ENCODE measurements around the gene ATP6V1G1. TPM values are rescaled to one million over a fixed set of nuclear protein-coding genes. Genes with fewer than 3 reads are reported as not detected.
A peak's percentile ranks its signal among the peaks of the same experiment; 100 is the strongest.

ATP6V1G1 gene
- total RNA-seq, 4 donors from 2014 or later, result 152 to 214 (median 185) TPM

DNA sequence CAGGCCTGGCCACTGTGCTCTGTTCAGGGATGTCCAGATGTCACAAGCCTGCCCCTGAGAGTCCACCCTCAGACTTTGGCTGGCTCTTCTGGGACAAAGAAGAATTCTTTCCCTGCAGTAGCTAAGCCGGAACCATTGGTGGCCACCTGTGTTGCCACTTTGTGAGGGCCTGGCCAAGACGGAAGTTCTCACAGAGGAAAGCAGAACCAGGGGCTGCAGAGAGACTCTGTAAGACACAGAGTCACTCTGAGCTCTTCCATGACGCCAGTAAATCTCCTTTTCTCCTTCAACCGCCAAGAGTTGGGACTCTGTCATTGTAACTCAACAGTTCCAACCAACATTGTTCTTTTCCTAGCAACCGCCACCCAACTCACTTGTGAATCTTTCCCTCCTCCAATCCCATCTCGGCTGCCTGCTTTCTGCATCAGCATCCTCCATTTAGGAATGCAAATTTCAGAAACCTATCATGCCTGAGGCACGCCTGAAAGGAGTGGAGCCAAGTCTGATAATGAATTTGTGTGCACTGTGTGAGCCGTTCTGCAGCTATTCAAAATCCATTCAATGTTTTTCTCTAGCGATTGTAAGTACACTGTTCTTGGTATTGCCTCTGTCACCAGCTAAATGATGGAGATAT lies 37.8 kb upstream of the ATP6V1G1 start:
- no peak for TF ChIP-seq POLR2A (IDR thresholded peaks at IDR 0.05)
- TF ChIP-seq, protein P1, sequence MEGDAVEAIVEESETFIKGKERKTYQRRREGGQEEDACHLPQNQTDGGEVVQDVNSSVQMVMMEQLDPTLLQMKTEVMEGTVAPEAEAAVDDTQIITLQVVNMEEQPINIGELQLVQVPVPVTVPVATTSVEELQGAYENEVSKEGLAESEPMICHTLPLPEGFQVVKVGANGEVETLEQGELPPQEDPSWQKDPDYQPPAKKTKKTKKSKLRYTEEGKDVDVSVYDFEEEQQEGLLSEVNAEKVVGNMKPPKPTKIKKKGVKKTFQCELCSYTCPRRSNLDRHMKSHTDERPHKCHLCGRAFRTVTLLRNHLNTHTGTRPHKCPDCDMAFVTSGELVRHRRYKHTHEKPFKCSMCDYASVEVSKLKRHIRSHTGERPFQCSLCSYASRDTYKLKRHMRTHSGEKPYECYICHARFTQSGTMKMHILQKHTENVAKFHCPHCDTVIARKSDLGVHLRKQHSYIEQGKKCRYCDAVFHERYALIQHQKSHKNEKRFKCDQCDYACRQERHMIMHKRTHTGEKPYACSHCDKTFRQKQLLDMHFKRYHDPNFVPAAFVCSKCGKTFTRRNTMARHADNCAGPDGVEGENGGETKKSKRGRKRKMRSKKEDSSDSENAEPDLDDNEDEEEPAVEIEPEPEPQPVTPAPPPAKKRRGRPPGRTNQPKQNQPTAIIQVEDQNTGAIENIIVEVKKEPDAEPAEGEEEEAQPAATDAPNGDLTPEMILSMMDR (IDR thresholded peaks at IDR 0.05), result no peak
- no peak overlapping the region for H3K4me3 ChIP-seq (ENCODE audit: low read depth, poor library complexity, severe bottlenecking)
- no peak for DNase-seq (ENCODE audit: low spot score in 2 of 2)
- 65 to 73% methylated on average over 9 of the region's 9 CpGs for WGBS, 2 donors
- intact Hi-C loops (cut with DNase I; ENCODE audit: low total_unique reads), result no loop called here

DNA sequence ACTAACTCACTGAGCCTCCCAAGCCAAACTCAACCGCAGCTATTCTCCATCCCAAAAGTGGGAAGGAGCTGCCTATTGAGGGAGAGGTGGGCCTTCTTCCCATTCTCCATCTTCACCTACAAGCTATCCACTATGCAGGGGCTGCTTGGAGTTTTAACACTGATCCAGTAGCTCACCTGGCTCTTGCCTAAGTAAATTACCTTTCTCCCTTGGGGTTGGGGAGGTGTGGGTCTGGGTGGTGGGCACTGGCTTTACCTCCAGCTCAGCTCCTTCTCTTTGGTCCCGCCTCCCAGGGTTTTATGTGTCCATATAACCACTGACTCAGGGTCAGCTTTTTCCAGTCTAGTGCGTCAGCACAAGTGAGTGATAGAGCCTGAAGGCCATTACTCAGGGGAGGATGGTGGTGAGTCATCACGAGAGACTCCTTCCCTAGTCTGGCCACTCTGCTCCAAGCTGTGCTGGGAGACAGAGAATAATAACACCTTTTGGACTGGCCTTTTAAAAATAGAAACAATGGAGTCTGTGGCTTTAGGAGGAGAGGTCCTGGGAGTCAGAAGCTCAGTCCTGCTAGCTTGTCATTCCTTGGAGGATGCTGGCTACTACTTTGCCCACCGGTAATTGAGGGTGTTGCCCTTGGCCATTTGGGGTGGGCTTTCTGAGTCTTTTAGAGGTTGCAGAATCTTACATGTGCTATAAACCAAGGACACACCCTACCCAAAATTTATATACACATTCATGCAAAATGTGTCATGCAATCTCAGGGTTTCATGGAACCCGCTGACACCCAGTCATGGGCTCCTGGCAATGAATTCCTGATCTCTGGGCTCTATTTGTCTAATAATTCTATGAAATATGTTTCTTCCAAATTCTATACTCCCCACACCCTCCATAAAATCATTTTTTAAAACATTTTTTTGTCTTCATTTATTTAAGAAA lies 35.6 kb upstream of the ATP6V1G1 start:
- WGBS, 2 donors, result 60 to 65% methylated on average over 6 of the region's 6 CpGs
- TF ChIP-seq, protein P1 (IDR thresholded peaks at IDR 0.05), result no peak
- no peak for TF ChIP-seq POLR2A (IDR thresholded peaks at IDR 0.05)
- intact Hi-C loops (cut with DNase I; ENCODE audit: low total_unique reads), result no loop called here
- peak in 1 of 2 donors; percentile 69 for DNase-seq (ENCODE audit: low spot score in 2 of 2)
- H3K4me3 ChIP-seq (ENCODE audit: low read depth, poor library complexity, severe bottlenecking), result no peak overlapping the region

DNA sequence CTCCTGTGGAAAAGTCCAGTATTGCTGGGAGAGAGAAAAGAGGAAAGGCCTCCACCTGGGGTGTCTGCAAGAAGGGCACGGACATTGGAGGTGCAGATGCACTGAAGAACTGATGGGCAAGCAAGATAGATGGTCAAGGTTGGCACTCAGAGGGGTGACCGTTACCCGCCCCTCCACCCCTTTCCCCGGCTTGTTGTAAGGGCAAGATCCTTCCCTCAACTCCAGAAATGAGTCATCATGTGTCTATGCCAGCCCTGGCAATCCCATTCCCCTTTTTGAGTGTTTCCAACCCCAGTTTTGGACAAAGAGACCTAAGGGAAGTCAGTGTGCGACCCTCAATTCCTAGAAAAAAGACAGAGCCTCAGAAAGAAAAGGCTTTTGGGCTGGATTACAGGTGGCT lies 34.9 kb upstream of the ATP6V1G1 start:
- no peak for DNase-seq (ENCODE audit: low spot score in 2 of 2)
- WGBS, 2 donors, result 83 to 84% methylated on average over 5 of the region's 5 CpGs
- no peak overlapping the region for H3K4me3 ChIP-seq (ENCODE audit: low read depth, poor library complexity, severe bottlenecking)
- intact Hi-C loops (cut with DNase I; ENCODE audit: low total_unique reads), result no loop called here
- TF ChIP-seq, protein P1 (IDR thresholded peaks at IDR 0.05), result no peak
- TF ChIP-seq POLR2A (IDR thresholded peaks at IDR 0.05), result no peak

DNA sequence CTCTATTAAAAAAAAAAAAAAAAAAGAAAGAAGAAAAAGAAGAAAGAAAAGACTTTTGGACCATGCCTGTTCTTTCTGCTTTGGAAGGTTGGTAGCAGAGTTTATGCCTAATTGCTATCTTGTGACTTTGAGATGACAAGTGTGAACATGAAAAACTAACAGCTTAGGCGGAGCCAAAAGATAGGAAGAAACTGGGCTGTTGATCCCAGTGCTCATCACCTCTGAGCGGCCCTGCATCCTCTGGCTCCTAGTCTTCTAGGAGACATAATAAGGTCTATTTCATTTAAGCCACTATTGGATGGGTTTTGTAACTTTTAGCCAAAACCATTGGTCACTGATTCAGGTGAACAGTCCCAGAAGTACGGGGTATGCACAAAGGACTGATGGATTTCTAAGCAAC lies 34.4 kb upstream of the ATP6V1G1 start:
- no peak for TF ChIP-seq POLR2A (IDR thresholded peaks at IDR 0.05)
- 87 to 90% methylated on average over 3 of the region's 3 CpGs for WGBS, 2 donors
- intact Hi-C loops (cut with DNase I; ENCODE audit: low total_unique reads), result no loop called here
- DNase-seq (ENCODE audit: low spot score in 2 of 2), result no peak
- H3K4me3 ChIP-seq (ENCODE audit: low read depth, poor library complexity, severe bottlenecking), result no peak overlapping the region

DNA sequence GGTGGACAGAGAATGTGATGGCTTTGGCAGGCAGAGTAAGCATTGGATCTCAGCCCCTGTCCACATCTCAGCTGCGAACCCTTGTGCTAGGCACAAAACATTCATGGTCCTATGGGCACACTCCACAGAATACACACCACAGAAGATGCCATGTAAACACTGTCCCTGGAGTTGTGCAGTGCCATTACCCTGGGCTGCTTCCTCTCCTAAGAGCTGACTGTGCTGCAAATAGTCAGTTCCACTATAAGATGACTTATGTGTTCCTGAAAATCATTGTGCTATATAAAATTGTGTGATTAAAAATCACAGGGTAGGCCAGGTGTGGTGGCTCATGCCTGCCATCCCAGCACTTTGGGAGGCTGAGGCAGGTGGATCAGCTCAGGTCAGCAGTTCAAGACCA lies 31.9 kb upstream of the ATP6V1G1 start:
- DNase-seq (ENCODE audit: low spot score in 2 of 2), result no peak
- intact Hi-C loops (cut with DNase I; ENCODE audit: low total_unique reads), result no loop called here
- WGBS, 2 donors, result 86 to 94% methylated on average over 1 of the region's 1 CpG
- H3K4me3 ChIP-seq (ENCODE audit: low read depth, poor library complexity, severe bottlenecking), result no peak overlapping the region
- TF ChIP-seq, protein P1 (IDR thresholded peaks at IDR 0.05), result no peak
- TF ChIP-seq POLR2A (IDR thresholded peaks at IDR 0.05), result no peak

DNA sequence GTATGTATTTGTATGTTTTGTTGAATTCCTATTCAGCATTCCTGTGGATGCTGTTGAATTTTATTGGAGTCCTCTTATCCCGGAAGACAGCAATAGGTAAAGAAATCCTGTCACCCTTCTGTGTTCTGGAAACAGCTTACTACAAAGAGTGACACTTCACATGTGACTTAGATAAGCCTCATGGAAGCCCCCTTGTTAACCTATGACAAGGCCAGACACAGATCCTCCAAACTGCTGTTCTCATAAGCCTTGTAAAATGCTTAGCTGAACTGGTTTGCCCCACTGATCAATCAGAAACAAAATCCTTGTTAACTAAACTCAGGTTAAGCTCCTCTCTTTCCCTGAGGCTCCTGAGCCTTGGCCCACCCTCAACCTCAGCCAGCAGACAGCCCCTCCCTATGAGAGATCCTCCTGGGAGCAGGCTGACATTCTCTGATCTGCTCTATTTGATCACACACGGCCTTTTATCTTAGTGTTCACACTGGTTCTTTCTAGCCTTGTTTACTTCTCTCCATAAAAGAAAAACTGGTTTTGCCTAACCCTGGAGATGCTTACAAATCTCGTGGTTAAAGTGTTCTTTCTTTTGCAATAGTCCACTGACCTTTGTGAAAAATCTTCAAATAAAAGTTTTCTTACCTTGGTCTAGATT lies 29.4 kb upstream of the ATP6V1G1 start:
- TF ChIP-seq, protein P1 (IDR thresholded peaks at IDR 0.05), result no peak
- no peak for TF ChIP-seq POLR2A (IDR thresholded peaks at IDR 0.05)
- DNase-seq (ENCODE audit: low spot score in 2 of 2), result no peak
- 57 to 70% methylated on average over 3 of the region's 3 CpGs for WGBS, 2 donors

More for the DNA sequence above, 29.4 kb upstream of the ATP6V1G1 start:
- H3K4me3 ChIP-seq (ENCODE audit: low read depth, poor library complexity, severe bottlenecking), result no peak overlapping the region
- intact Hi-C loops (cut with DNase I; ENCODE audit: low total_unique reads), result no loop called here

All from lower leg skin (tissue), 4 donors.